RCC 7860 (cell line): ENCODE data around the gene GAB2.
"Not testable (repeated sequence)": the region's sequence is repeated elsewhere in the genome, so short reads cannot be mapped to it uniquely, and the experiment has no call there.

ENCODE experiments used
- DNase-seq: peaks from one replicate; pipeline ENCODE4 v3.0.0-alpha.2; 2015; ENCODE audit warnings: low spot score
- FAIRE-seq: peaks from 2 replicates; lab custom pipeline; 2012; peaks lifted over from hg19 to GRCh38; lab: Jason Lieb, UNC

Gene GAB2

DNA sequence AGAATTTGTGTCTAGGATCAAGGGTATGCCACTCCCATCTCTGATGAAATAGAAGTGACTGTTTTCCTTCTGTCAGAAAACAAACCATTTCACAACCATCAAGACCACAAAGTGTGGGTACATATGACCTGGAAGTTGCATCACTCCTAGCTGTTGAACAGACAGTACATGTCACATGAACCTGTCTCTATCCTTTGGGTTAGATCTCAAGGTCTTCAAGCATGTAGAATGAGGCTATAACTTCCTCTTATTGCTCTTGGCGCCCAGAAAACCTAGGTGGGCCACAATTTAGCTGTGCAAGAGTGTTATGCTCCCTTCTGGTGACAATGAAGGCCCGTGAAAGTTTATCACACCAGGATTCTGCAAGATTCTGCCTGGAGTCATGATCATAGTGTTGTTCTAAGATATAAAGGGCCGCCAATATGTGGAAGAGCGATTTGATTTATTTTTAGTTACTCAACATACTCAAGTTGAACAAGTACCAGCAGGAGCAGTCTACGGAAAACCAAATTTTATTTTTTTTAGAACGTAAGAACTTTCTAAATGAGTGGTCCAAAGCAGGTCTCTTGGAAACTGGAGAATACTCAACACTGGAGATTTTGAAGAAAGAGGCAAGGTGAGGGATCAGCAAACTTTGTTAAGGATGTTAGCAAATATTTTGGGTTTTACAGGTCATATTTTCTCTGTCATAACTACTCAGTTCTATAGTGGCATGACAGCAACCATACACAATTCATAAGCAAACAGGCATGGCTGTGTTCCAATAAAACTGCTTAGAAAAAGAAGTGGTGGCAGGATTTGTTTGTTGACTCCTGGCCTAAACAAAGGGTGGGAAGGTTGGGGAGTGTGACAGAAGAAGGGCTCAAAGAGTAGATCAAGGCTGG lies 127.1 kb downstream of the GAB2 start:
- FAIRE-seq (no peak), DNase-seq (no peak)

DNA sequence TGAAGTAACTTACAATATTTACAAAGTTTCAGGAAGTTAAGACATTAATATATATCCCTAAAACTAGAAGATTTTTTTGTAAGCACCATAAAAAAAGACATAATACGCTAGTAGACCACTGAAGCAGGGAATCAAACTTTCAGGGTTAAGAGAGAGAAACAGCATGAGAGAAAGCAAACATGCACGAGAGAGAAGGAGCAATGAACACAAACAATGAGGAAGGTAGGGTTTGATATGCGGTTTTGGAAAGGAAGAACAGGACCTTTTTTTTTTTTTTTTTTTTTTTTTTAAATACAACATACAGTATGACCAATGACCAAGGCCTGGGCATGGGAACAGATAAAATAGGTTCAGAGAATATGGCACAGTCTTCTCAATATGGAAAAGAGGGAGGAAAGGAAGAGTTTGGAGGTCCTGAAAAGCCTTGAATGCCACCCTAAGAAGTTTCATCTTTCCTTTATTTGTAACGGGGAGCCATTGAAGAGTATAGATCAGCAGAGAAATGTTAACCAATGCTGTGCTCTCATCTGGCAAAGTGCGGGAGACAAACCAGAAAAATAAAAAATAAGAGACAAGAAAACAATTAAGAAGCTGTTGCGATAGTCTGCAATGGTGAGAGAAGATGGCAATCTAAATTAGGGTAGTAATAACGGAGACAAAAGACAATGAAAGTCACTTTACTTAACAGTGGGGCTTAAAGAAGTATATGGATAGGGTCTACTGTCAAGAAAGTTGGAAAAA lies 127.9 kb downstream of the GAB2 start:
- DNase-seq: no peak
- FAIRE-seq: no peak

DNA sequence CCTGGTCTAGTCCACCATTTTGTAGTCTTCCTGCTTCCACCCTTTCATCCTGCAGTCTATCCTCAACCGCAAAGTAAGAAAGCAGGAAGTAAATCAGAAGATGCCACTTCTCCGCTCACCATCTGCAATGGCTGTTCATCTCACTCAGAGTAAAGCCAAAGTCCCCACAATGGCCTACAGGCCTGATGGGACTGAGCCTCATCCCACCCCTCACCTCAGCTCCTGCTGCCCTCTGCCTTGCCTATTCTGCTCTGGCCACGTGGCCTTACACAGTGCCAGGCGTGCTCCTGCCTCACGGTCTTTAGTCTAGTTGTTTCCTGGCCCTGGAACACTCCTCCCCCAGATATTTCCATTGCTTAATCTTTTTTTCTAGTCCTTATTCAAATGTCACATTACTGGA lies 133.4 kb downstream of the GAB2 start:
- no peak for DNase-seq
- no peak for FAIRE-seq

DNA sequence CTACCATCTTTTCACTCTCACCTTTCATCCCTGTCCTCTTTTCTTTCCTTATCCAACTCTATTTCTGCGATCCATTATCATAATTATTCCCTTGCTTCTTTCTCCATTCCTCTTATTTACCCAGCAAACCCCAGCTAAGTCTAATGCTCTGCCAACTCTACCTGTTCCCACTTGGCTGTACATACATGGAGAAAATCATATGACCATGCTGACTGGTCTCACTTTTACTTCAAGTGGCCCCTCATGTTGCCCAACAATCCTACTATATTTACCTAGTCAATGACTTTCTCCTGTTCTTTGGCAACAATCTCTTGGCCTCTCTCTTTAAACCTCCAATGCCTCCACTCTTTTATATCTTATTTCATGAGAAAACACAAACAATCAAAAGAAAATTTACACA lies 134.8 kb downstream of the GAB2 start:
- DNase-seq (no peak), FAIRE-seq (no peak)

DNA sequence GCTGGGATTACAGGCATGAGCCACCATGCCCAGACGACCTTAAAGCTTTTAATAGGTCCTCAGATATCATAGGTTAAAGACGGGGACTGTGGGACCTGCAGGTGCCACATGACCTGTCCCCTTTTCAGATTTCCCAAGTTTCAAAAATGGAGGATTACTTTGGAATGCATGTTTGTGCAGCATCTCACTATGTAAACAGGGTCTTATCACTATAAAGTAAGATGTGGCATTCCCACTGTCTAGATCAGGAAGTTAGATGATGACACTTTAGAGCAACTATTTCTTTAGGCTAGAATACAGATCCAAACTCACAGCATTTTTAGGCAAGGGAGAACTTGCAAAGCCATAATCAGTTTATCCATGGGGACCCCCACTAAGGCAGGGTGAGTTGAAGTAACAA lies 136.1 kb downstream of the GAB2 start:
- DNase-seq (no peak), FAIRE-seq (no peak)

GRCh38 chr11:78277314-78277994 lies 140.2 kb downstream of the GAB2 start:
- FAIRE-seq (no peak), DNase-seq (no peak)

DNA sequence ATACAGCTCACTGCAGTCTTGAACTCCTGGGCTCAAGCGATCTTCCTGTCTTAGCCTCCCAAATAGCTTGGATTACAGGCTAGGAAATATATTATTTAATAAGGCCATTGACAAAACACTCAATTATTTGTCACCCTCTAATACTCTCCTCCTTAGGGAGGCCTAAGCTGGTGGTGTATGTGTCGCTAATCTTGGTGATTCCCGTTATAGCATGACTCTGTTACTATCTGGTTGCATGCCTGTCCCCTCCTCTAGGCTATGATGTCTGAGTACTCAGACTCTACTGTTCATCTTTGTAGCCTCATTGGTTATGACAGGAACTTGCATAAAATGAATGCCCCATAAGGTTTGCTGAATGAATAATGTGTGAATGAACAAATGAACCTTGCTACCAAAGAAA lies 141.3 kb downstream of the GAB2 start:
- no peak for DNase-seq
- no peak for FAIRE-seq

DNA sequence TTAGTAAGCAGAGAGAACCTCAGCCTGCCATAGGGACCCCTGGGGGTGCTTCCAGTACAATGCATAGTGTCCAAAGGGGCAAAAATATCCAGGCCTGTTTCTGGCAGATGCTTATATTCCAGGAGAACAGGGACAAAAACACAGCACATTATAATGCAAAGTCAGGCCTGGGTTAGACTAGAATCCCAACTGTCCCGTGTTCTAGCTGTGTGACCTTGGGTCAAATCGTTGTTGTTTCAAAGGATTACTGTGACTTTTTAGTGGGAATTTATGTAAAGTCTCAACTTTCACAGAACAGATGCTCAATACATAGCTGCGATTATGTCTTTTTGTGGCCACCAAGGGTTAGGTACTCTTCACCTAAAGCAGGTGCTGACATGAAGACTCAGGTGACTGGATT lies 142.9 kb downstream of the GAB2 start:
- FAIRE-seq: no peak
- no peak for DNase-seq

- DNase-seq, FAIRE-seq: not testable (repeated sequence)
Observed at GRCh38 chr11:78272625-78273269, 144.9 kb downstream of the GAB2 start.

DNA sequence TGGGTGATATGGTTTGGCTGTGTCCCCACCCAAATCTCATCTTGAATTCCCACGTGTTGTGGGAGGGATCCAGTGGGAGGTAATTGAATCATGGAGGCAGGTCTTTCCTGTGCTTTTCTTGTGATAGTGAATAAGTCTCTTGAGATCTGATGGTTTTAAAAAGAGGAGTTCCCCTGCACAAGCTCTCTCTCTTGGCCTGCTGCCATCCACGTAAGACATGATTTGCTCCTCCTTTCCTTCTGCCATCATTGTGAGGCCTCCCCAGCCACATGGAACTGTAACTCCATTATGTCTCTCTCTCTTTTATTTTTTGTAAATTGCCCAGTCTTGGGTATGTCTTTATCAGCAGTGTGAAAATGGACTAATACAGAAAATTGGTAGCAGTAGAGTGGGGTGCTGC lies 145.8 kb downstream of the GAB2 start:
- FAIRE-seq, DNase-seq: not testable (repeated sequence)

DNA sequence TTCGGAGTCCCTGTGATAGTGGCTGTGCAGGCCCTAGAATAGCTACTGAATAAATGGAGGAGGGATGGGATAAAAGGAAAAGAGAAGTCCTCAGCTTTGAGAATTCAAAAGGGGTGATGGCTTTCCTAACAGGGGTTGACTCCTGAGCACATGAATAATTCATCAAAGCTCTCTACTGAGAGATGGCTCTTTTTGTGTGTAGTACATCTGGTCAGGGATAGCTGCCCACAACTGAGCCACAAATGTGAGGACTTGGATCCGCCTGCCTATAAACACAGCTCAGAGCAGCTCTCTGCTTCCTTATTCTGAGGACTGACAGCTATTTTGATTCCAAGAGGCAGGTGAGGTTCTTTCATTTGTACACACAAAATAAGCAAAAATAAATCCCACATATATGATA lies 146.6 kb downstream of the GAB2 start:
- FAIRE-seq (no peak), DNase-seq (no peak)

DNA sequence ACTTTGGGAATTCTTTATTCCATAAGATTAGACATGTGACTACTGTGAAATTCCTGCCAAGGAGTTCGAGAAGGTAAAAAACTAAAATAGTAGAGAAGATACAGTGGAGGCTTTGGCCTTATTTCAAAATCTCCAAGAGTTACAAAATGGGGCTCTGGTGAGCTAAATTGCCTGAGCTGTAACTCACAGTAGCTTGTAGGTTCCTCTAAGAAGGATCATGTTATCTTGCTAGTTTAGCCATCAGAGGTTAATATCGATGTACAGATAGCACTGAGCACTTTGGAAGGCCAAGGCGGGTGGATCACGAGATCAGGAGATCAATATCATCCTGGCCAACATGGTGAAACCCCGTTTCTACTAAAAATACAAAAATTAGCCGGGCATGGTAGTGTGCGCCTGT lies 147.8 kb downstream of the GAB2 start:
- FAIRE-seq (no peak), DNase-seq (no peak)

GRCh38 chr11:78268591-78269410 lies 148.8 kb downstream of the GAB2 start:
- DNase-seq (no peak), FAIRE-seq (no peak)

- no peak for FAIRE-seq
- DNase-seq: no peak
Observed at GRCh38 chr11:78266451-78266850, 151.2 kb downstream of the GAB2 start.

- DNase-seq (no peak), FAIRE-seq (no peak)
Observed at GRCh38 chr11:78265326-78265725, 152.3 kb downstream of the GAB2 start.

GRCh38 chr11:78262691-78263090 lies 154.9 kb downstream of the GAB2 start:
- FAIRE-seq (no peak), DNase-seq (no peak)

DNA sequence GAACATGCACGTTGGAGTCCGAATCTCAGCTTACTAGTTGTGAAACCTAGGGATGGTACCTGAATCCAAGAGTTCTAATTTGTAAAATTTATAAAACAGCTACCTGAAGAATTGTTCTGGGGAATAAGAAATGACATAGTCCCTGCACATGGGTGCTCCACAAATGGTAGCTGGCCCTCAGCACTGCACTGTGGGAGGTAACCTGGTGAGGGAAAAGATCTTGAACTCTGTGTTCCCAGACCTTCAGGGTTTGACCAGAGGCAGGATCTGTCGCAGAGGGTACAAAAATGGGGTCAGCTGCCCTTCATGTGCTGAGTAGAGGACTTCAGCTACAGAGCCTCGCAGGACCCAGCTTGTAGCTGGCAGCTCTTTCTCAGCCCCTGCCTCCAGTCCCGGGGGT lies 155.4 kb downstream of the GAB2 start:
- no peak for FAIRE-seq
- no peak for DNase-seq

DNA sequence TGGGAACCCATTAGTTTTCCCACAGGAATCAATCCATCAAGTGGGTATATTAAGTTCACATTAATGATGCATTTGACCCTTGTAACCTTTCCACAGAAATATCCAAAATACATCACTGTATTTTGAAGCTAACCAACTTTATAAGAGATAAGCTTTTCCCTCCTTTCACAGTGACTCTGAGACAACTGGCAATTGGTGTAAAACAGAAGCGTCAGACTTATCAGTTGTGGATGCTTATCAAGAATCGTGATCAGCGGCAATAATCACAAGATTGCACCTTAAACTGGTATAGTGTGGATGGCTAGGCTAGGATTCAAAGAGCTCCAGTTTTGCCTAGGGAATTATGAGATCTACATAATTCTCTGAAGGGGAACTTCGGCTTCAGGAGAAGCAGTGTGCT lies 155.8 kb downstream of the GAB2 start:
- DNase-seq: no peak
- FAIRE-seq: no peak

DNA sequence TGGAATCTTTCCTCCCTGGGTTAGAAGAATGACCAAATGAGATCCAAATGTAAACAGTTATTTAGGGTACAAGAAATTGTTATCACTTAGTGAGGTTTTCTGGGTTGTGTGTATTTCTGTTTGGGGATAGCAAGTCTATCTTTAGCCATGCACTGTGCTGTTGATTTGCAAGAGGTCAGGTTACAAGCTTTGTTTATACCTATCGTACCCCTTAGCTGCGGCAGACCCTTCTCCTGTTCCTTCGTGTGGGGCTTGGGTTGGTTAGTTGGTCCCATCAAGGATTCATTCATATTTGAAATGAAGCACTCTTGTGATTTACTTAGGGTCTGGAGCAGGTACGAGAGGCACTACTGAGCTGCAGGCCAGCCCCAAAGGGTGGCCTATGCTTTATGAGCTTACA lies 156.3 kb downstream of the GAB2 start:
- no peak for FAIRE-seq
- DNase-seq: no peak

- FAIRE-seq (no peak), DNase-seq (no peak)
Observed at GRCh38 chr11:78259777-78260487, 157.7 kb downstream of the GAB2 start.
